Astrocyte (in vitro differentiated cells and primary cell): Measurements from ENCODE around the gene HTRA2. TPM values are rescaled to one million over a fixed set of nuclear protein-coding genes. Genes with fewer than 3 reads are reported as not detected.

Experiments
- DNase-seq: peaks from one replicate; pipeline ENCODE4 v3.0.0-alpha.2; 2010; ENCODE audit warnings: low read depth
- FAIRE-seq: peaks from 2 replicates; lab custom pipeline; 2011; peaks lifted over from hg19 to GRCh38; lab: Jason Lieb, UNC
- H2AFZ ChIP-seq: 2 replicates; pipeline ENCODE4 v1.6.0; 2012; ENCODE audit warnings: low read depth, low read length, inconsistent platforms
- H3K27ac ChIP-seq: 2 replicates; pipeline ENCODE4 v1.5.1; 2011; ENCODE audit warnings: low read depth, low read length, inconsistent platforms
- H3K27me3 ChIP-seq: 2 replicates; pipeline ENCODE4 v1.6.0; 2011; ENCODE audit warnings: low read length, inconsistent platforms; ENCODE audit not compliant: insufficient read depth
- H3K36me3 ChIP-seq: 2 replicates; pipeline ENCODE4 v1.5.1; 2011; ENCODE audit warnings: low read length, inconsistent platforms; ENCODE audit not compliant: insufficient read depth
- H3K4me1 ChIP-seq: 2 replicates; pipeline ENCODE4 v1.5.1; 2011; ENCODE audit warnings: low read length, inconsistent platforms; ENCODE audit not compliant: insufficient read depth
- H3K4me2 ChIP-seq: 2 replicates; pipeline ENCODE4 v1.6.0; 2012; ENCODE audit warnings: low read length, inconsistent platforms
- H3K4me3 ChIP-seq: 2 replicates; pipeline ENCODE4 v1.5.1; 2011; ENCODE audit warnings: low read depth, mild to moderate bottlenecking, low read length, inconsistent platforms; ENCODE audit not compliant: insufficient read depth
- H3K79me2 ChIP-seq: 2 replicates; pipeline ENCODE4 v1.6.0; 2012; ENCODE audit warnings: mild to moderate bottlenecking, low read length, inconsistent platforms; ENCODE audit not compliant: insufficient read depth
- H3K9ac ChIP-seq: 2 replicates; pipeline ENCODE4 v1.6.0; 2012; ENCODE audit warnings: mild to moderate bottlenecking, low read length, inconsistent platforms
- H3K9me3 ChIP-seq: 2 replicates; pipeline ENCODE4 v1.5.1; 2012; ENCODE audit warnings: low read depth, mild to moderate bottlenecking, low read length, inconsistent platforms; ENCODE audit not compliant: insufficient read depth
- H4K20me1 ChIP-seq: 2 replicates; pipeline ENCODE4 v1.6.0; 2012; ENCODE audit warnings: low read length, inconsistent platforms; ENCODE audit not compliant: insufficient read depth
- H3K27ac Mint-ChIP-seq: one replicate; pipeline ENCODE4 v1.8.0; 2021; ENCODE audit warnings: mild to moderate bottlenecking, mixed read lengths; ENCODE audit not compliant: unreplicated experiment
- H3K27me3 Mint-ChIP-seq: one replicate; pipeline ENCODE4 v1.8.0; 2021; ENCODE audit warnings: low read depth, mixed read lengths; ENCODE audit not compliant: unreplicated experiment
- H3K36me3 Mint-ChIP-seq: one replicate; pipeline ENCODE4 v1.8.0; 2021; ENCODE audit warnings: low read depth, mixed read lengths; ENCODE audit not compliant: unreplicated experiment
- H3K4me1 Mint-ChIP-seq: one replicate; pipeline ENCODE4 v1.8.0; 2021; ENCODE audit warnings: low read depth, mixed read lengths; ENCODE audit not compliant: unreplicated experiment
- H3K4me3 Mint-ChIP-seq: one replicate; pipeline ENCODE4 v1.8.0; 2021; ENCODE audit warnings: mild to moderate bottlenecking, moderate library complexity, mixed read lengths; ENCODE audit not compliant: unreplicated experiment
- H3K9me3 Mint-ChIP-seq: one replicate; pipeline ENCODE4 v1.8.0; 2021; ENCODE audit warnings: mild to moderate bottlenecking, mixed read lengths; ENCODE audit not compliant: unreplicated experiment
- CTCF ChIP-seq: IDR thresholded peaks from 2 replicates; pipeline ENCODE4 v1.5.1; 2011; ENCODE audit warnings: low read depth, mild to moderate bottlenecking, inconsistent platforms, low read length, moderate library complexity; ENCODE audit not compliant: insufficient read depth
- EZH2 ChIP-seq: IDR thresholded peaks from 2 replicates; pipeline ENCODE4 v1.6.1; 2012; ENCODE audit warnings: mild to moderate bottlenecking, low read length, inconsistent platforms; ENCODE audit not compliant: insufficient read depth
- total RNA-seq: library from RNA; stranded (reverse); gene quantifications from 2 replicates; pipeline ENCODE4 v1.2.1, GENCODE V29; 2021

Gene HTRA2
- total RNA-seq, 1 donor from 2014 or later: 24.4 TPM

GRCh38 chr2:74511104-74511989 lies 18.4 kb upstream of the HTRA2 start:
- TF ChIP-seq EZH2: peak; percentile 49
- no peak for TF ChIP-seq CTCF
- Mint-ChIP-seq H3K9me3 (no peaks in the 10 kb centered on the region), H3K27me3 (peaks cover 51% of the 10 kb centered on the region), H3K4me1 (peaks cover 8% of the 10 kb centered on the region), H3K4me3 (no peak overlapping the region), H3K27ac (no peak overlapping the region), H3K36me3 (peaks cover 5% of the 10 kb centered on the region)
- H3K4me1 ChIP-seq: peaks cover 23% of the 10 kb centered on the region
- H3K9me3 ChIP-seq: no peaks in the 10 kb centered on the region
- no peak overlapping the region for H3K4me2 ChIP-seq
- H3K79me2 ChIP-seq: peaks cover 9% of the 10 kb centered on the region
- peaks cover 6% of the 10 kb centered on the region for H4K20me1 ChIP-seq
- no peak overlapping the region for H3K27ac ChIP-seq
- H3K27me3 ChIP-seq: peaks cover 59% of the 10 kb centered on the region
- H3K4me3 ChIP-seq: no peak overlapping the region
- FAIRE-seq (no peak), DNase-seq (no peak)
- no peaks in the 10 kb centered on the region for H3K36me3 ChIP-seq
- H2AFZ ChIP-seq: no peak overlapping the region
- no peak overlapping the region for H3K9ac ChIP-seq

- Histone ChIP-seq H4K20me1 (peaks cover 6% of the 10 kb centered on the region), H3K4me2 (no peak overlapping the region), H3K27me3 (peaks cover 73% of the 10 kb centered on the region), H3K36me3 (no peaks in the 10 kb centered on the region), H3K4me1 (peaks cover 15% of the 10 kb centered on the region), H3K79me2 (no peaks in the 10 kb centered on the region), H3K27ac (no peak overlapping the region), H3K9me3 (no peaks in the 10 kb centered on the region), H2AFZ (no peak overlapping the region), H3K4me3 (no peak overlapping the region), H3K9ac (no peak overlapping the region)
- H3K27me3 Mint-ChIP-seq: peaks cover 68% of the 10 kb centered on the region
- FAIRE-seq (no peak), DNase-seq (no peak)
- H3K4me3 Mint-ChIP-seq: no peak overlapping the region
- peaks cover 8% of the 10 kb centered on the region for H3K9me3 Mint-ChIP-seq
- no peaks in the 10 kb centered on the region for H3K36me3 Mint-ChIP-seq
- peaks cover 3% of the 10 kb centered on the region for H3K4me1 Mint-ChIP-seq
- H3K27ac Mint-ChIP-seq: peak overlapping the region; percentile 66
- no peak for TF ChIP-seq CTCF
- no peak for TF ChIP-seq EZH2
These were observed 16.8 kb upstream of the HTRA2 start for GRCh38 chr2:74512744-74513604.
